Esophagus muscularis mucosa (tissue), 3 donors: Measurements from ENCODE around the gene UMODL1.

Experiments used
- EP300 ChIP-seq: sonication (generic); formaldehyde crosslinking; IDR thresholded peaks from one replicate; pipeline ENCODE4 v1.6.1; 2017; ENCODE audit warnings: antibody characterized with exemption
- TF ChIP-seq, protein P1 (sequence below), 3 experiments: fragments of 200-600 bp in 2 of 3; fragments of 450-650 bp in 1 of 3; sonication (generic) in 2 of 3; IDR thresholded peaks; one replicate each; pipeline ENCODE4 v1.5.1; 2017 to 2019; ENCODE audit warnings: antibody characterized with exemption in 3 of 3, mild to moderate bottlenecking in 2 of 3, moderate library complexity in 1 of 3

DNA sequence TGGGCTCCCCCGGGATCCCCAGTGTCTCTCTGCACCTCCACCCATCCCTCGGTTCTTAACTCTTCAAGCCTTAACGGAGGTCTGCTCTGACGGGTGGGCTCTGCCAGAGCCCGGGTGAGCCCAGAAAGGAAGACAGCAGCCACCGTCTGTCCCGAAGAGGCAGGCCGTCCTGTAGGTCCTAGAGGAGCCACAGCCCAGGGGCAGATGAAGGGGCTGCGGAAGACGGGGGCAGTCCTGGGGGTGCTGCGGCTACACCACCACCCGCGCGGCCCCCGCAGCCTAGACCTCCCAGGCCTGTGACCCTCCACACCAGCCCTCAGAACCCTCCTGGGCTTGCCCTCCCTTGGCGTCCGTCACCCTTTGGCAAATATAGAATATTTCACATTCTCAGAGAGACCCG, 71.0 kb downstream of the UMODL1 start:
- TF ChIP-seq, protein P1, sequence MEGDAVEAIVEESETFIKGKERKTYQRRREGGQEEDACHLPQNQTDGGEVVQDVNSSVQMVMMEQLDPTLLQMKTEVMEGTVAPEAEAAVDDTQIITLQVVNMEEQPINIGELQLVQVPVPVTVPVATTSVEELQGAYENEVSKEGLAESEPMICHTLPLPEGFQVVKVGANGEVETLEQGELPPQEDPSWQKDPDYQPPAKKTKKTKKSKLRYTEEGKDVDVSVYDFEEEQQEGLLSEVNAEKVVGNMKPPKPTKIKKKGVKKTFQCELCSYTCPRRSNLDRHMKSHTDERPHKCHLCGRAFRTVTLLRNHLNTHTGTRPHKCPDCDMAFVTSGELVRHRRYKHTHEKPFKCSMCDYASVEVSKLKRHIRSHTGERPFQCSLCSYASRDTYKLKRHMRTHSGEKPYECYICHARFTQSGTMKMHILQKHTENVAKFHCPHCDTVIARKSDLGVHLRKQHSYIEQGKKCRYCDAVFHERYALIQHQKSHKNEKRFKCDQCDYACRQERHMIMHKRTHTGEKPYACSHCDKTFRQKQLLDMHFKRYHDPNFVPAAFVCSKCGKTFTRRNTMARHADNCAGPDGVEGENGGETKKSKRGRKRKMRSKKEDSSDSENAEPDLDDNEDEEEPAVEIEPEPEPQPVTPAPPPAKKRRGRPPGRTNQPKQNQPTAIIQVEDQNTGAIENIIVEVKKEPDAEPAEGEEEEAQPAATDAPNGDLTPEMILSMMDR (IDR thresholded peaks at IDR 0.05) = no peak
- TF ChIP-seq EP300 = no peak
